ENCODE results near the gene SLC22A5.

GRCh38 chr5:132365213-132365612, 4.3 kb upstream of the SLC22A5 start:
- TF ChIP-seq, protein P1, sequence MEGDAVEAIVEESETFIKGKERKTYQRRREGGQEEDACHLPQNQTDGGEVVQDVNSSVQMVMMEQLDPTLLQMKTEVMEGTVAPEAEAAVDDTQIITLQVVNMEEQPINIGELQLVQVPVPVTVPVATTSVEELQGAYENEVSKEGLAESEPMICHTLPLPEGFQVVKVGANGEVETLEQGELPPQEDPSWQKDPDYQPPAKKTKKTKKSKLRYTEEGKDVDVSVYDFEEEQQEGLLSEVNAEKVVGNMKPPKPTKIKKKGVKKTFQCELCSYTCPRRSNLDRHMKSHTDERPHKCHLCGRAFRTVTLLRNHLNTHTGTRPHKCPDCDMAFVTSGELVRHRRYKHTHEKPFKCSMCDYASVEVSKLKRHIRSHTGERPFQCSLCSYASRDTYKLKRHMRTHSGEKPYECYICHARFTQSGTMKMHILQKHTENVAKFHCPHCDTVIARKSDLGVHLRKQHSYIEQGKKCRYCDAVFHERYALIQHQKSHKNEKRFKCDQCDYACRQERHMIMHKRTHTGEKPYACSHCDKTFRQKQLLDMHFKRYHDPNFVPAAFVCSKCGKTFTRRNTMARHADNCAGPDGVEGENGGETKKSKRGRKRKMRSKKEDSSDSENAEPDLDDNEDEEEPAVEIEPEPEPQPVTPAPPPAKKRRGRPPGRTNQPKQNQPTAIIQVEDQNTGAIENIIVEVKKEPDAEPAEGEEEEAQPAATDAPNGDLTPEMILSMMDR (IDR thresholded peaks at IDR 0.05) = no peak
- no peak for TF ChIP-seq POLR2A (IDR thresholded peaks at IDR 0.05)
